OCI-LY3 (cell line): ENCODE results near the gene ELAVL2.

Experiments used
- EZH2phosphoT487 ChIP-seq: fragments of 200-600 bp; shearing (Covaris generic); IDR thresholded peaks from 2 replicates; pipeline ENCODE4 v1.6.1; 2018; ENCODE audit warnings: antibody characterized with exemption, mixed run types, low read depth
- TF ChIP-seq, protein P1 (sequence below): fragments of 200-600, 300-600 bp; sonication (generic); IDR thresholded peaks from 2 replicates; pipeline ENCODE4 v1.5.1; 2014; ENCODE audit warnings: antibody characterized with exemption, low read length, low read depth

DNA sequence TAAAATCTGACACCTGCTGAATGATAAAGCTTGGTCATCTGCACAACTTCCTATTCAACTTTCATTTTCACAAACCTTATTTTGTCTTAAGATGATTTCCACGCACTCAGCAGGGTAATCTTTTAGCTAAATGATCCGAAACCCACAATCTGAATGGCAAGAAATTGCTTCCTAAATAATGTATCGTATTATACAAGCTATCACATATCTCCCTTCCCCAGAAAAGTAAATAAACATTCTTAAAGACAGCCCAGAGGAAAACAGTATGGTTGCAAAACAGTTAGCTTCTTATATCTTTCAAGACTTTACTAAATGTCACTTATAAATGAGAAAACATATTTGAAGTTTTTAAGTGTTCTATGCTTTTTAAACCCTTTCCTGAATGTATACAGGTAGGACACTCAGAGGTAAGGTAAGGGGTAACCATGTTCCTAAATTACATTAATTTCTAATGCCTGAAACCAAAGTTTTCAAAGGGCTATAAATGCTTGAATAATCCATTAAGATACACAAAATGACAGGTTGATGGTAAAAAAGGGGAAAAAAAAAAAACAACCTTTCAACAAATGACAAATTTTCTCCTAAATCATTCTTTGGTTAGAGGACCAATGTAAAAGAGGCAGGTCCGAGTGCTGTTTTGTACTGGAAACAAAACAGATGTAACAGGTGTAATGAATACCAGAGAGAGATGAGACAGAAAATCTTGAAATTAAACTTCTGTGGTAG lies 36.3 kb downstream of the ELAVL2 start:
- TF ChIP-seq, protein P1, sequence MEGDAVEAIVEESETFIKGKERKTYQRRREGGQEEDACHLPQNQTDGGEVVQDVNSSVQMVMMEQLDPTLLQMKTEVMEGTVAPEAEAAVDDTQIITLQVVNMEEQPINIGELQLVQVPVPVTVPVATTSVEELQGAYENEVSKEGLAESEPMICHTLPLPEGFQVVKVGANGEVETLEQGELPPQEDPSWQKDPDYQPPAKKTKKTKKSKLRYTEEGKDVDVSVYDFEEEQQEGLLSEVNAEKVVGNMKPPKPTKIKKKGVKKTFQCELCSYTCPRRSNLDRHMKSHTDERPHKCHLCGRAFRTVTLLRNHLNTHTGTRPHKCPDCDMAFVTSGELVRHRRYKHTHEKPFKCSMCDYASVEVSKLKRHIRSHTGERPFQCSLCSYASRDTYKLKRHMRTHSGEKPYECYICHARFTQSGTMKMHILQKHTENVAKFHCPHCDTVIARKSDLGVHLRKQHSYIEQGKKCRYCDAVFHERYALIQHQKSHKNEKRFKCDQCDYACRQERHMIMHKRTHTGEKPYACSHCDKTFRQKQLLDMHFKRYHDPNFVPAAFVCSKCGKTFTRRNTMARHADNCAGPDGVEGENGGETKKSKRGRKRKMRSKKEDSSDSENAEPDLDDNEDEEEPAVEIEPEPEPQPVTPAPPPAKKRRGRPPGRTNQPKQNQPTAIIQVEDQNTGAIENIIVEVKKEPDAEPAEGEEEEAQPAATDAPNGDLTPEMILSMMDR: no peak
- no peak for TF ChIP-seq EZH2phosphoT487
